AG08395 (cell line): ENCODE results near the gene MPZL3.
"Not testable (repeated sequence)": the region's sequence is repeated elsewhere in the genome, so short reads cannot be mapped to it uniquely, and the experiment has no call there.

ENCODE experiments used
- DNase-seq: peaks from one replicate; pipeline ENCODE4 v3.0.0; 2012; ENCODE audit warnings: mixed read lengths, low spot score

MPZL3 gene

DNA sequence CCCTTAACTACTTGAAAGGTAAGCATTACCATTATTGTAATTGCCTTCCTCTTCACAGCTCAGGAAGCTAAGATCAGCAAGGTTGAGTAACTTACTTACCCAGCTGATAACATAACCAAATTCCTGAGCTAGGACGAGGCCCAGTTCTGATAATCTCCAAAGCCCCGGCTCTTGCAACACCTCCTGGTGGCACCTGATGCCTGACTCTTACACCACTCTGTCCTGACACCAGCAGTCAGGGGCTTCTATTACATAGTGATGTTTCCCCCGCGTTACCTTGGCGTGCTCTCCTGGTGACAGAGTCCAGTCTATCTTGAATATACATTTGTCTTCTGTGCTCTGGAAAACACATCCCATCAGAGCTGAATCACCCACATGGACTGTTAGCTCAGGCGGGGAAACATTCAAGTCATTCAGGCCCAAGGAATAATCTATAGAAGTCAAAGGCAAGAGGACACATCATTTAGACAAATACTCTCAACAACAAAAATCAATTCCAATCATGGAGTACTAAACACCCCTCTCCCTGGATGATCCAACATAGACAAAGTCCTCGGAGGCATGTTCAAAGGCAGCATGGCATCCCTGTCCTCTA lies 39.9 kb downstream of the MPZL3 start:
- DNase-seq = no peak

GRCh38 chr11:118211006-118211405 lies 41.2 kb downstream of the MPZL3 start:
- peak; percentile 85 for DNase-seq

DNA sequence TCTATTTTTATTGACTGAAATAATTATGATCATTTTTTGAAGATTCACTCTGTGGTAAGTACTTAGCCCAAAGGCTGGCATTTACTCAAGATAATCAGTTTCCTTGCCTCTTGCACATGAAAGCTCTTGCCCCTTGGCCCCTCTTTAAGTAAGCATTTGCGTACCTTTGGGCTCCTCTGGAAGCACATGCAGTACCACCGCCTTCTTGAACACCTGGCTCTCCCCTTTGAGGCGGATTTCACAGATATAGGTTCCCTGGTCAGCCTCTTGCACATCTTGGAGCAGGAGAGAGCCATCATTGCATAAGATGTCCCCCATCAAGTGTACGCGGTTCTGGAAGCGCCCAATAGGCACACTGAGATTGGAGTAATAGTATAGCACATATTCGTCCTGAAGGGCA lies 41.8 kb downstream of the MPZL3 start:
- no peak for DNase-seq

- no peak for DNase-seq
Observed at GRCh38 chr11:118209033-118209432, 43.1 kb downstream of the MPZL3 start.

DNA sequence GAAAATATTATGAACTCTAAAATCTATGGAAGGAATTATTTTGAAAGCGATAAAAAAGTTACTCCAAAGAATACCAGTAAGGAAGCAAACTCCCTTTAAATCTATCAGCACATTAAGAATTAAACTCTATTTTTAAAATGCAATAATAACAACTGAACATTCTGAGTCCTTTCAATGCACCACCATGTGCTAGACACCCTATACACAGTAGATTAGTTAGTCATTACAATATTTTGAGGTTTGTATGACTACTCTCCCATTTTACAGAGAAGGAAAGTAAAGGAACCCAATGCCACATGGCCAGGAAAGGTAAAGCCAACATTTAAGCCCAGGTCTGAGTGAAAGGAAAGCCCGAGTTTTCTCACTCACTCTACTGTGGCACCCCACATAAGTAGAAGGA lies 45.1 kb downstream of the MPZL3 start:
- DNase-seq = no peak

GRCh38 chr11:118206391-118207031 lies 45.7 kb downstream of the MPZL3 start:
- no peak for DNase-seq

- DNase-seq = no peak
Observed at GRCh38 chr11:118205606-118206378, 46.4 kb downstream of the MPZL3 start.

GRCh38 chr11:118202599-118203422 lies 49.4 kb downstream of the MPZL3 start:
- DNase-seq = no peak

- DNase-seq = no peak
Observed at GRCh38 chr11:118201966-118202365, 50.2 kb downstream of the MPZL3 start.

- DNase-seq = no peak
Observed at GRCh38 chr11:118200901-118201680, 51.1 kb downstream of the MPZL3 start.

- no peak for DNase-seq
Observed at GRCh38 chr11:118200497-118200896, 51.7 kb downstream of the MPZL3 start.

DNA sequence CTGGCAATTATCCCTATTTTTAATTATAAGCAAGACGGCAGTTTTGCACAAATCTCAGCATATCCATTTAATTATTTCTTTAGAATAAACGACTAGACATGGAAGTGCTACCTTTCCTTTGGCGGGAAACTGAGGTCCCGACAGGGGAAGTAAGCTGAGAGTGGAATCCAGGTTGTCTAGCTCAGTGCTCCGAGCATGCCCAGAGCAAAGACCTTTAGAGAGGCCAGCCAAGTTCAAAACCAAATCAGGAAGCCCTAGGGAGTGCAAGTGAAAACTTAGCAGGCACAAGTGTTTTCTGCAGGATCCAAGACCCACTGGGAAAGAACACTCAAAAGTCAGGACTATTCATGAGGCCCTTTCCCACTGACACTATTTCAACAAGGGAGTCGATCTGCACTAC lies 53.0 kb downstream of the MPZL3 start:
- DNase-seq = no peak

- peak; percentile 73 for DNase-seq
Observed at GRCh38 chr11:118198370-118198769, 53.8 kb downstream of the MPZL3 start.

- DNase-seq = peak; percentile 92
Observed at GRCh38 chr11:118194835-118195627, 57.1 kb downstream of the MPZL3 start.

GRCh38 chr11:118193910-118194566 lies 58.1 kb downstream of the MPZL3 start:
- DNase-seq = no peak

- DNase-seq = not testable (repeated sequence)
Observed at GRCh38 chr11:118192817-118193216, 59.3 kb downstream of the MPZL3 start.

- DNase-seq = not testable (repeated sequence)
Observed at GRCh38 chr11:118190942-118191506, 61.1 kb downstream of the MPZL3 start.

- no peak for DNase-seq
Observed at GRCh38 chr11:118186346-118187107, 65.6 kb downstream of the MPZL3 start.
